DOHH2 (cell line): ENCODE results near the gene ZNF780A.

ENCODE experiments used
- H3F3A ChIP-seq: fragments of 200-600 bp; sonication (generic), shearing (Covaris generic); 2 replicates; pipeline ENCODE4 v1.6.0; 2016; ENCODE audit warnings: antibody characterized with exemption, mild to moderate bottlenecking; ENCODE audit not compliant: control insufficient read depth, insufficient read depth
- H3K27ac ChIP-seq: fragments of 200-600 bp; sonication (generic); 2 replicates; pipeline ENCODE4 v1.5.1; 2014; ENCODE audit warnings: low read depth, mild to moderate bottlenecking, low read length, moderate library complexity
- H3K27me3 ChIP-seq: fragments of 200-600 bp; sonication (generic); 2 replicates; pipeline ENCODE4 v1.6.1; 2014; ENCODE audit warnings: mild to moderate bottlenecking, low read length, mixed read lengths; ENCODE audit not compliant: control insufficient read depth
- H3K36me3 ChIP-seq: fragments of 200-600 bp; sonication (generic); 2 replicates; pipeline ENCODE4 v1.6.1; 2014; ENCODE audit warnings: mild to moderate bottlenecking, low read length, moderate library complexity, mixed read lengths; ENCODE audit not compliant: control insufficient read depth
- H3K4me1 ChIP-seq: fragments of 200-600 bp; sonication (generic); 2 replicates; pipeline ENCODE4 v1.6.1; 2014; ENCODE audit warnings: mild to moderate bottlenecking, low read length, mixed read lengths; ENCODE audit not compliant: control insufficient read depth
- H3K4me2 ChIP-seq: fragments of 200-600 bp; sonication (generic); 2 replicates; pipeline ENCODE4 v1.6.0; 2014; ENCODE audit warnings: mild to moderate bottlenecking, low read length, moderate library complexity
- H3K4me3 ChIP-seq: fragments of 200-600 bp; sonication (generic); 2 replicates; pipeline ENCODE4 v1.5.1; 2014; ENCODE audit warnings: mild to moderate bottlenecking, low read length, mixed read lengths
- H3K79me2 ChIP-seq: fragments of 200-600 bp; sonication (generic); 2 replicates; pipeline ENCODE4 v1.6.1; 2014; ENCODE audit warnings: mild to moderate bottlenecking, low read length, mixed read lengths; ENCODE audit not compliant: control insufficient read depth
- H3K9me2 ChIP-seq: fragments of 200-600 bp; sonication (generic); replicated peaks from 2 replicates; pipeline ENCODE4 v1.6.1; 2014; ENCODE audit warnings: mild to moderate bottlenecking, low read length, mixed read lengths; ENCODE audit not compliant: control insufficient read depth
- H3K9me3 ChIP-seq: fragments of 200-600 bp; sonication (generic); 2 replicates; pipeline ENCODE4 v1.6.1; 2014; ENCODE audit warnings: antibody characterized with exemption, low read length, mixed read lengths; ENCODE audit not compliant: control insufficient read depth, insufficient read depth
- H4K20me1 ChIP-seq: fragments of 200-600 bp; sonication (generic); 2 replicates; pipeline ENCODE4 v1.6.0; 2014; ENCODE audit warnings: low read depth, mild to moderate bottlenecking, antibody characterized with exemption, low read length, moderate library complexity; ENCODE audit not compliant: control insufficient read depth, insufficient read depth
- EZH2phosphoT487 ChIP-seq: fragments of 200-600 bp; sonication (generic); IDR thresholded peaks from 2 replicates; pipeline ENCODE4 v1.6.1; 2017; ENCODE audit warnings: borderline replicate concordance, mild to moderate bottlenecking, antibody characterized with exemption, low read length, moderate library complexity, mixed read lengths
- TF ChIP-seq, protein P1 (sequence below): fragments of 200-600 bp; sonication (generic); IDR thresholded peaks from one replicate; pipeline ENCODE4 v1.5.1; 2014; ENCODE audit warnings: antibody characterized with exemption, mild to moderate bottlenecking, low read depth, low read length; ENCODE audit not compliant: poor library complexity, severe bottlenecking

The ZNF780A gene

DNA sequence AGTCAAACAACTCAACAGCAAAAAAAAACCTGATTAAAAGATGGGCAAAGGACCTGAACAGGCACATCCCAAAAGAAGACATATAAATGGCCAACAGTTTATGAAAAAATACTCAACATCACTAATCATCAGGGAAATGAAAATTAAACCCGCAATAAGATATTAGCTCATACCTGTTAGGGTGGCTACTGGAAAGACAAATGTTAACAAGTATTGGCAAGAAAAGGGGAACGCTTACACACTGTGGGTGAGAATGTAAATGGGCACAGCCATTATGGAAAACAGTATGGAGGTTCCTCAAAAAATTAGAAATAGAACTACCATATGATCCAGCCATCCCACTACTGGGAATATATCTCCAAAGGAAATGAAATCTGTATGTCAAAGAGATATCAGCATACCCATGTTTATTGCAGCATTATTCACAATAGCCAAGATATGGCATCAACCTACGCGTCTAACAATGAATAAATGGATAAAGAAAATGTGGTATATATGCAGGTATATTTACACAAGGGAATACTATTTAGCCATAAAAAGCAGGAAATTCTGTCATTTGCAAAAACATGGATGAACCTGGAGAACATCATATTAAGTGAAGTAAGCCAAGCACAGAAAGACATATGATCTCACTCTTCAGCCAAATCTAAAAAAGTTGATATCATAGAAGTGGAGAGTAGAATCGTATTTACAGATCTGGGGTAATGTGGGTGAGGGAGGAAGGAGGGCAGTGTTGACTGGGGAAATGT, 2.3 kb downstream of the ZNF780A start:
- no peak overlapping the region; the same call in 1 of the 2 replicates for H3K4me2 ChIP-seq
- H3F3A ChIP-seq = 0 out of 2 replicates have a peak, but pooled peaks cover 3% of the 10 kb centered on the region
- peaks cover 50% of the 10 kb centered on the region for H3K79me2 ChIP-seq
- TF ChIP-seq, protein P1, sequence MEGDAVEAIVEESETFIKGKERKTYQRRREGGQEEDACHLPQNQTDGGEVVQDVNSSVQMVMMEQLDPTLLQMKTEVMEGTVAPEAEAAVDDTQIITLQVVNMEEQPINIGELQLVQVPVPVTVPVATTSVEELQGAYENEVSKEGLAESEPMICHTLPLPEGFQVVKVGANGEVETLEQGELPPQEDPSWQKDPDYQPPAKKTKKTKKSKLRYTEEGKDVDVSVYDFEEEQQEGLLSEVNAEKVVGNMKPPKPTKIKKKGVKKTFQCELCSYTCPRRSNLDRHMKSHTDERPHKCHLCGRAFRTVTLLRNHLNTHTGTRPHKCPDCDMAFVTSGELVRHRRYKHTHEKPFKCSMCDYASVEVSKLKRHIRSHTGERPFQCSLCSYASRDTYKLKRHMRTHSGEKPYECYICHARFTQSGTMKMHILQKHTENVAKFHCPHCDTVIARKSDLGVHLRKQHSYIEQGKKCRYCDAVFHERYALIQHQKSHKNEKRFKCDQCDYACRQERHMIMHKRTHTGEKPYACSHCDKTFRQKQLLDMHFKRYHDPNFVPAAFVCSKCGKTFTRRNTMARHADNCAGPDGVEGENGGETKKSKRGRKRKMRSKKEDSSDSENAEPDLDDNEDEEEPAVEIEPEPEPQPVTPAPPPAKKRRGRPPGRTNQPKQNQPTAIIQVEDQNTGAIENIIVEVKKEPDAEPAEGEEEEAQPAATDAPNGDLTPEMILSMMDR = no peak
- no peak for TF ChIP-seq EZH2phosphoT487
- peaks cover 18% of the 10 kb centered on the region for H3K36me3 ChIP-seq
- no peaks in the 10 kb centered on the region for H3K9me2 ChIP-seq
- H3K4me1 ChIP-seq = peaks cover 14% of the 10 kb centered on the region
- H3K27ac ChIP-seq = no peak overlapping the region
- H3K9me3 ChIP-seq = peaks cover 14% of the 10 kb centered on the region; the same call in 1 of the 2 replicates
- H4K20me1 ChIP-seq = no peaks in the 10 kb centered on the region
- no peaks in the 10 kb centered on the region for H3K27me3 ChIP-seq
- H3K4me3 ChIP-seq = no peak overlapping the region

DNA sequence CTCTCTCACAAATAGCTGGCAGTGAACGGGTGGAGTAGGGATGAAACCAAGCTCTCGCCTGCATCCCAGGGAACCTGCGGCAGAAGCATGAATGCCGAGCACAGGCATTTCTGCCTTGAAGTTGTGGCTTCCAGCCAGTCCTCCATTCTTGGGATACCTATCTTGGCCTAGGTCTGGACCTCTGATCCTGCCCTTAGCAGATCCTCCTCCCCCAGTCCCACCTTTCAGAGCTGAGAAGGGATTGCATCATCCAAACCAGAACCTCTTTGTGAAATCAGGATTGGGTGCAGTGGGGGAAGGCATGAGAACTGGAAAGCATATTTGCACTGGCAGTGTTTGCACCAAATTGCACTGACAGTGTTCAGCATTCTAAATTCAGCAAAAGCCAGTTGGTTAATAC, 5.8 kb downstream of the ZNF780A start:
- no peaks in the 10 kb centered on the region for H3K27me3 ChIP-seq
- H3K4me2 ChIP-seq = no peak overlapping the region
- no peaks in the 10 kb centered on the region for H3K9me2 ChIP-seq

DNA sequence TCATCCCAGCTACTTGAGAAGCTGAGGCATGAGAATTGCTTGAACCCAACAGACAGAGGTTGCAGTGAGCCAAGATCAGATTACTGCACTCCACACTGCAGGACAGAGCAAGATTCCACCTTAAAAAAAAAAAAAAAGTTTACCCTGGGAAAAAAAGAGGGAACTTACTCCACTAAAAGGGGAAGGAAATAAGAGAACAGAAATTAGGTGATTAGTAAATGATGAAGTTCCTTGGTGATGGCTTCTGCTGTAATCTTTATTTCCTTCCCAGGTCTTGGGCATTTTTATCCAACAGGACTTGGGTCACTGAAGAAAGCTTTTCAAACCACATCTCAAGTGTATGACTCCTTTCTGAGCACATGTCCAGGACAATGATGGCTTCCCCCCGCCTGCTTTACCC, 9.3 kb downstream of the ZNF780A start:
- H3K4me3 ChIP-seq = no peak overlapping the region
- peaks cover 5% of the 10 kb centered on the region; the same call in 1 of the 2 replicates for H3K79me2 ChIP-seq
- H3K9me3 ChIP-seq = peaks cover 18% of the 10 kb centered on the region
- no peaks in the 10 kb centered on the region for H4K20me1 ChIP-seq
- TF ChIP-seq, protein P1 = no peak
- no peak for TF ChIP-seq EZH2phosphoT487
- H3K27me3 ChIP-seq = no peaks in the 10 kb centered on the region
- no peaks in the 10 kb centered on the region for H3K9me2 ChIP-seq
- H3K36me3 ChIP-seq = peaks cover 69% of the 10 kb centered on the region
- H3K4me1 ChIP-seq = no peaks in the 10 kb centered on the region
- H3K4me2 ChIP-seq = no peak overlapping the region
- no peaks in the 10 kb centered on the region for H3F3A ChIP-seq
- no peak overlapping the region for H3K27ac ChIP-seq

More for the DNA sequence above, 5.8 kb downstream of the ZNF780A start:
- Histone ChIP-seq H3K4me3 (no peak overlapping the region), H3K36me3 (peaks cover 48% of the 10 kb centered on the region), H3K9me3 (peaks cover 7% of the 10 kb centered on the region; the same call in 1 of the 2 replicates), H3K27ac (no peak overlapping the region), H3K4me1 (peaks cover 7% of the 10 kb centered on the region), H4K20me1 (no peaks in the 10 kb centered on the region), H3F3A (no peaks in the 10 kb centered on the region), H3K79me2 (peaks cover 34% of the 10 kb centered on the region)
- TF ChIP-seq, protein P1 = no peak
- TF ChIP-seq EZH2phosphoT487 = no peak
